GM12878 (cell line): ENCODE results near the gene TAMALIN. TPM values are rescaled to one million over a fixed set of nuclear protein-coding genes. Genes with fewer than 3 reads are reported as not detected.

ENCODE experiments used
- ATAC-seq: fragments of 200-7000 bp; cut with Tn5 transposase; 3 replicates; pipeline ENCODE4 v1.9.1; 2020; ENCODE audit warnings: mild to moderate bottlenecking, moderate library complexity
- BruUV-seq: library from RNA; stranded (reverse); fragments of 400-500 nt; replicated peaks from 2 replicates; lab custom pipeline; 2021; lab: Mats Ljungman, UMichigan
- CTCF ChIA-PET: fragments of 300-600 bp; sonication (Branson Sonifier 250); formaldehyde crosslinking; extraction: SDS; loops from one replicate; lab custom pipeline; 2021; ENCODE audit warnings: inconsistent platforms; lab: Yijun Ruan, JAX
- POLR2A ChIA-PET: fragments of 350-600 bp; formaldehyde crosslinking; extraction: SDS; loops from one replicate; lab custom pipeline; 2021; ENCODE audit warnings: inconsistent platforms; lab: Charles Lee
- RAD21 ChIA-PET: fragments of 300-600 bp; sonication (Branson Sonifier 250); formaldehyde crosslinking; loops from one replicate; lab custom pipeline; 2023; ENCODE audit warnings: antibody characterized with exemption; ENCODE audit not compliant: unreplicated experiment; lab: Charles Lee
- SMC1A ChIA-PET: fragments of 300-600 bp; sonication (Branson Sonifier 250); formaldehyde crosslinking; loops from one replicate; lab custom pipeline; 2023; ENCODE audit not compliant: unreplicated experiment, uncharacterized antibody; lab: Charles Lee
- DNase-seq: peaks from one replicate; pipeline ENCODE4 v3.0.0-alpha.2; 2011; ENCODE audit warnings: low read depth, low spot score
- FAIRE-seq: peaks from 3 replicates; lab custom pipeline; 2011; peaks lifted over from hg19 to GRCh38; lab: Jason Lieb, UNC
- H2AFZ ChIP-seq: 2 replicates; pipeline ENCODE4 v1.6.0; 2011; ENCODE audit warnings: low read depth, low read length, control low read depth; ENCODE audit not compliant: control insufficient read depth
- H3K27ac ChIP-seq: 2 replicates; pipeline ENCODE4 v1.5.1; 2011; ENCODE audit warnings: control low read depth; ENCODE audit not compliant: control insufficient read depth, insufficient read depth
- H3K27me3 ChIP-seq, 2 experiments: replicated peaks in 1 of 2; 2 replicates each; pipeline versions ENCODE4 v1.6.0 to v1.6.1; 2011; ENCODE audit warnings: low read length in 1 of 2; ENCODE audit not compliant: control insufficient read depth in 2 of 2, insufficient read depth in 2 of 2
- H3K36me3 ChIP-seq, 2 experiments: 2 replicates each; pipeline ENCODE4 v1.5.1; 2011; ENCODE audit warnings: low read length in 1 of 2; ENCODE audit not compliant: control insufficient read depth in 2 of 2, insufficient read depth in 2 of 2
- H3K4me1 ChIP-seq: 2 replicates; pipeline ENCODE4 v1.6.1; 2011; ENCODE audit warnings: mild to moderate bottlenecking, low read length, moderate library complexity, mixed read lengths; ENCODE audit not compliant: control insufficient read depth, insufficient read depth
- H3K4me2 ChIP-seq: 2 replicates; pipeline ENCODE4 v1.6.0; 2011; ENCODE audit warnings: control low read depth; ENCODE audit not compliant: control insufficient read depth, insufficient read depth
- H3K4me3 ChIP-seq: fragments of 200-600 bp; sonication (generic); 2 replicates; pipeline ENCODE4 v1.5.1; 2016
- H3K79me2 ChIP-seq: 2 replicates; pipeline ENCODE4 v1.6.0; 2011; ENCODE audit warnings: low read length; ENCODE audit not compliant: control insufficient read depth, insufficient read depth
- H3K9ac ChIP-seq: 2 replicates; pipeline ENCODE4 v1.8.0; 2011; ENCODE audit warnings: low read length, control low read depth, mixed read lengths; ENCODE audit not compliant: control insufficient read depth, insufficient read depth
- H3K9me3 ChIP-seq: replicated peaks from 3 replicates; pipeline ENCODE4 v1.5.1; 2011; ENCODE audit warnings: mild to moderate bottlenecking, low read length; ENCODE audit not compliant: control insufficient read depth, insufficient read depth
- H4K20me1 ChIP-seq: 2 replicates; pipeline ENCODE4 v1.6.0; 2011; ENCODE audit not compliant: control insufficient read depth, insufficient read depth
- CBFB ChIP-seq: IDR thresholded peaks from 2 replicates; pipeline ENCODE4 v1.6.1; 2016; ENCODE audit warnings: antibody characterized with exemption, low read depth
- E4F1 ChIP-seq: fragments of 450-650 bp; IDR thresholded peaks from 2 replicates; pipeline ENCODE4 v1.6.1; 2018; ENCODE audit warnings: borderline replicate concordance, mild to moderate bottlenecking; ENCODE audit not compliant: partially characterized antibody
- ESRRA ChIP-seq: IDR thresholded peaks from 2 replicates; pipeline ENCODE4 v1.6.1; 2012; ENCODE audit warnings: mild to moderate bottlenecking, low read length, improper control_type of control experiment
- IKZF2 ChIP-seq, 2 experiments: fragments of 450-650 bp; IDR thresholded peaks; 2 replicates each; pipeline ENCODE4 v1.6.1; 2017; ENCODE audit warnings: mild to moderate bottlenecking in 2 of 2, moderate library complexity in 2 of 2
- MTA2 ChIP-seq: fragments of 450-650 bp; IDR thresholded peaks from 2 replicates; pipeline ENCODE4 v1.6.1; 2016; ENCODE audit warnings: low read depth, mild to moderate bottlenecking, moderate library complexity
- NFYB ChIP-seq: IDR thresholded peaks from 2 replicates; pipeline ENCODE4 v1.6.1; 2011; ENCODE audit warnings: low read depth, mild to moderate bottlenecking, low read length, improper control_type of control experiment, moderate library complexity; ENCODE audit not compliant: insufficient read depth
- NR2F1 ChIP-seq: fragments of 450-650 bp; conservative IDR thresholded peaks from 2 replicates; pipeline ENCODE4 v1.6.1; 2017; ENCODE audit warnings: mild to moderate bottlenecking
- PAX5 ChIP-seq: IDR thresholded peaks from 2 replicates; pipeline ENCODE4 v1.6.1; 2011; ENCODE audit warnings: low read depth, low read length, borderline replicate concordance
- SIN3A ChIP-seq: IDR thresholded peaks from 2 replicates; pipeline ENCODE4 v1.6.1; 2012; ENCODE audit warnings: low read depth, low read length, improper control_type of control experiment
- SRF ChIP-seq, 2 experiments: IDR thresholded peaks; 2 replicates each; pipeline ENCODE4 v1.6.1; 2011; ENCODE audit warnings: low read depth in 2 of 2, low read length in 2 of 2, mild to moderate bottlenecking in 1 of 2, moderate library complexity in 1 of 2
- STAT3 ChIP-seq: IDR thresholded peaks from 2 replicates; pipeline ENCODE4 v1.6.1; 2011; ENCODE audit warnings: low read depth, low read length, improper control_type of control experiment
- TBL1XR1 ChIP-seq: IDR thresholded peaks from 2 replicates; pipeline ENCODE4 v1.6.1; 2012; ENCODE audit warnings: low read depth, low read length, improper control_type of control experiment
- TCF3 ChIP-seq: IDR thresholded peaks from 2 replicates; pipeline ENCODE4 v1.6.1; 2012; ENCODE audit warnings: low read depth, mild to moderate bottlenecking, low read length, borderline replicate concordance; ENCODE audit not compliant: insufficient read depth
- WGBS: methylation state at CpG from one replicate; pipeline ENCODE4 v1.1.6; 2016; ENCODE audit warnings: low lambda C conversion rate; ENCODE audit not compliant: insufficient replicate concordance, insufficient coverage; ENCODE audit errors: missing lambda C conversion rate; 5-methylcytosine and 5-hydroxymethylcytosine counted together
- in situ Hi-C: fragments of 300-500 bp; cut with MboI; formaldehyde crosslinking; loops from 9 replicates; pipeline ENCODE4 v1.14.3; 2018; ENCODE audit warnings: mixed read lengths
- intact Hi-C: fragments of 100-400 bp; cut with micrococcal nuclease; formaldehyde crosslinking; loops from one replicate; pipeline ENCODE4 v1.14.2; 2022; ENCODE audit not compliant: unreplicated experiment
- polyA plus RNA-seq, 11 experiments: library from polyadenylated mRNA; depleted of rRNA in 4 of 11; unstranded in 6 of 11; stranded (reverse) in 5 of 11; fragments of >200 nt; fragmentation: Nextera tagmentation in 4 of 11; fragmentation: Illumina TruSeq in 1 of 11; extraction: Ambion mirVana in 4 of 11; extraction: Trizol in 1 of 11; gene quantifications; 1 replicate in 1 of 11; 2 replicates in 10 of 11; pipeline versions ENCODE4 v1.2.1 to v1.2.3, GENCODE V29; 2011 to 2016; ENCODE audit warnings: inconsistent platforms in 2 of 11, missing spikeins in 2 of 11, low read depth in 1 of 11
- total RNA-seq, 4 experiments: library from RNA; depleted of rRNA in 3 of 4; stranded (reverse); fragments of >200 nt in 3 of 4; fragmentation: Illumina TruSeq in 1 of 4; extraction: Trizol in 1 of 4; gene quantifications; 2 replicates each; pipeline versions ENCODE4 v1.2.1 to v1.2.3, GENCODE V29; 2013 to 2021
- TF ChIP-seq, protein P1 (sequence below): fragments of 450-650 bp; IDR thresholded peaks from 2 replicates; pipeline ENCODE4 v1.6.1; 2017; ENCODE audit warnings: mild to moderate bottlenecking, low read depth, inconsistent platforms; ENCODE audit not compliant: poor library complexity, severe bottlenecking

The TAMALIN gene
- total and polyA plus RNA-seq, 10 of the 15 experiments (the other 5 are each of a cell fraction or from before 2014, with no cell fraction given), result 0.09 to 0.58 (median 0.19) TPM; not detected in 4

DNA sequence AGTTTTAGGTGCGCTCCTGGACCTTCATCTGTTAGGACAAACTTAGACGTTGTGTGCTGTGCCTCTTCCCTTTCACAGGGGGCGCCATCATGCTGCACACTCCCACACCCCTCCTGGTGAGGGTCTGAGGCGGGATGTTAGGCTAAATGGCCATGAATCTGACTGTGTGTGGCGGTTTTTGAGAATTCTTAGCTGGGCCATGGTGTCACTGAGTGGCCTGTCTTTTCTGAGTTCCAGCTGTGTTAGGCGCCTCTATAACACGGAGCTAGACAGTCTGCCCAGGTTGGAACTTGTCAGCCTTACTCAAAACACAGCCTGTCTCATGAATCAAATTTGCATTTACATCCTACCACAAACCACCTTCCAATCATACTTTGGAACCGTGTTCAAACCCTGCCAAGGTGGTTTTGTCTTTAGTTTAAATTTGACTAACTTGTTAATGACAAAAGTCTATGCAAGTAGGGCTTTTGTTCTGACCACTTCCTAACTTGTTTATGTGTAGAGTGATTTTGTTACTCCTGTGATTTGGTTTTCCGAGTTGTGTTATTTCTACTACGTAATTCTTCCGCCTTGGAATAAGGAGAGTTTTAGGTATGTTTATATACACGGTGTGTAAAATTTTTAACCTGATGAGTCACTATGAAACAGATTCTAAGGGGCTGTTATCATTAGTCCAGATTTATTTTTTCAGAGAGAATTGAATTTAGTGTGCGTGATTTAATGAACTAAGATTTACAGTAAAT is 35.7 kb upstream of the TAMALIN start (continued):
- peak; percentile 85 for TF ChIP-seq MTA2
- TF ChIP-seq STAT3, result no peak
- peak; percentile 65; the same call in 1 of the 2 replicates for TF ChIP-seq TCF3
- peak in 1 of 2 experiments; percentile 20; a peak in 1 of 4 replicates for TF ChIP-seq SRF (IDR thresholded peaks at IDR 0.05; ENCODE audit: low read depth in 2 of 2, low read length in 2 of 2)
- peak; percentile 84 for TF ChIP-seq PAX5

GRCh38 chr12:51971679-51972421 is 34.9 kb upstream of the TAMALIN start:
- H3K36me3 ChIP-seq, result no peaks in the 10 kb centered on the region
- ChIA-PET CTCF (interaction anchor here (0.9 to 3.8 kb wide), 12 partner anchors 9 to 147 kb away, joined by 3 to 18 read pairs (median 5); no protein-coding TSS in a partner anchor), RAD21 (interaction anchor here (1.6 to 2.5 kb wide), 2 partner anchors 50 to 54 kb away, joined by 3 to 10 read pairs; no protein-coding TSS in a partner anchor), POLR2A (interaction anchor here (1.5 kb wide), 1 partner anchor 10 kb away, joined by 4 read pairs; no protein-coding TSS in a partner anchor), SMC1A (interaction anchor here (0.7 to 2.3 kb wide), 6 partner anchors 9 to 152 kb away, joined by 3 to 10 read pairs (median 3); no protein-coding TSS in a partner anchor)
- no peaks in the 10 kb centered on the region for H3K9me3 ChIP-seq
- intact Hi-C loops, result no loop called here
- H3K4me2 ChIP-seq, result peak overlapping the region; percentile 90
- H4K20me1 ChIP-seq, result no peaks in the 10 kb centered on the region; the same call in 1 of the 2 replicates
- FAIRE-seq (peak; percentile 84), ATAC-seq (peak; percentile 71), DNase-seq (no peak)
- no peak overlapping the region for H3K4me3 ChIP-seq
- WGBS, result 8% methylated on average over 4 of the region's 4 CpGs
- H3K27me3 ChIP-seq, result peaks cover 0 to 10% of the 10 kb centered on the region in 2 experiments; a peak in 3 of 4 replicates
- no TSS peak for BruUV-seq
- no peak overlapping the region for H3K9ac ChIP-seq
- no peaks in the 10 kb centered on the region for H3K79me2 ChIP-seq
- no peak overlapping the region for H2AFZ ChIP-seq
- H3K4me1 ChIP-seq, result peaks cover 30% of the 10 kb centered on the region
- in situ Hi-C loops, result no loop called here
- H3K27ac ChIP-seq, result no peak overlapping the region; the same call in 1 of the 2 replicates
- TF ChIP-seq SIN3A (no peak), E4F1 (no peak), ESRRA (no peak), CBFB (peak; percentile 4; the same call in 1 of the 2 replicates), MTA2 (peak; percentile 49), IKZF2 (IDR thresholded peaks at IDR 0.05) (peak; percentile 5 to 16; a peak in 2 of 4 replicates), NFYB (no peak), NR2F1 (peak; percentile 76), PAX5 (0 out of 2 replicates have a peak, but pooled peaks have one; percentile 42), TBL1XR1 (peak; percentile 72; the same call in 1 of the 2 replicates)
- TF ChIP-seq, protein P1, sequence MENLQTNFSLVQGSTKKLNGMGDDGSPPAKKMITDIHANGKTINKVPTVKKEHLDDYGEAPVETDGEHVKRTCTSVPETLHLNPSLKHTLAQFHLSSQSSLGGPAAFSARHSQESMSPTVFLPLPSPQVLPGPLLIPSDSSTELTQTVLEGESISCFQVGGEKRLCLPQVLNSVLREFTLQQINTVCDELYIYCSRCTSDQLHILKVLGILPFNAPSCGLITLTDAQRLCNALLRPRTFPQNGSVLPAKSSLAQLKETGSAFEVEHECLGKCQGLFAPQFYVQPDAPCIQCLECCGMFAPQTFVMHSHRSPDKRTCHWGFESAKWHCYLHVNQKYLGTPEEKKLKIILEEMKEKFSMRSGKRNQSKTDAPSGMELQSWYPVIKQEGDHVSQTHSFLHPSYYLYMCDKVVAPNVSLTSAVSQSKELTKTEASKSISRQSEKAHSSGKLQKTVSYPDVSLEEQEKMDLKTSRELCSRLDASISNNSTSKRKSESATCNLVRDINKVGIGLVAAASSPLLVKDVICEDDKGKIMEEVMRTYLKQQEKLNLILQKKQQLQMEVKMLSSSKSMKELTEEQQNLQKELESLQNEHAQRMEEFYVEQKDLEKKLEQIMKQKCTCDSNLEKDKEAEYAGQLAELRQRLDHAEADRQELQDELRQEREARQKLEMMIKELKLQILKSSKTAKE, result peak; percentile 50
